ENCODE results near the gene IGLL1.
"Not testable (repeated sequence)": the region's sequence is repeated elsewhere in the genome, so short reads cannot be mapped to it uniquely, and the experiment has no call there.

The IGLL1 gene

DNA sequence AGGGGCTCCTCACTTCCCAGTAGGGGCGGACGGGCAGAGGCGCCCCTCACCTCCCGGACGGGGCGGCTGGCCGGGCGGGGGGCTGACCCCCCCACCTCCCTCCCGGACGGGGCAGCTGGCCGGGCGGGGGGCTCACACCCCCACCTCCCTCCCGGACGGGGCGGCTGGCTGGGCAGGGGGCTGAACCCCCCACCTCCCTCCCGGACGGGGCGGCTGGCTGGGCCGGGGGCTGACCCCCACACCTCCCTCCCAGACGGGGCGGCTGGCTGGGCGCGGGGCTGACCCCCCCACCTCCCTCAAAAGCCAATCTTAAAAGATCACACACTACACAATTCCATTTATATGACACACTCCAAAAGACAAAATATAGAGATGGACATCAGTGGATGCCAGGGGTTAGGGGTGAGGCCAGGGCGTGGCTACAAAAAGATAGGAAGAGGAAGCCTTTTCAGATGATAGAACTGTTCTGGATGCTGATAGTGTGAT is 19.0 kb downstream of the IGLL1 start:
- not testable (repeated sequence) for DNase-seq

DNA sequence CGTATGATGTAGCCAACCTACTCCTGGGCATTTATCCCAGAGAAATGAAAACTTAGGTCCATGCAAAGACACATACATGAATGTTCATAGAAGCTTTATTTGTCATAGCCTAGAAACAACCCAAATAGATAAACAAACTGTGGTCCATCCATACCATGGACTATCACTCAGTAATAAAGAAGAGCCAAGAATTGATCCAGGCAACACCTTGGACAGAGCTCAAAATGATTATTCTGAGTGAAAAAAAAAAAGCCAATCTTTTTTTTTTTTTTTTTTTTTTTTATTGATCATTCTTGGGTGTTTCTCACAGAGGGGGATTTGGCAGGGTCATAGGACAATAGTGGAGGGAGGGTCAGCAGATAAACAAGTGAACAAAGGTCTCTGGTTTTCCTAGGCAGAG is 19.9 kb downstream of the IGLL1 start:
- DNase-seq, result not testable (repeated sequence)

DNA sequence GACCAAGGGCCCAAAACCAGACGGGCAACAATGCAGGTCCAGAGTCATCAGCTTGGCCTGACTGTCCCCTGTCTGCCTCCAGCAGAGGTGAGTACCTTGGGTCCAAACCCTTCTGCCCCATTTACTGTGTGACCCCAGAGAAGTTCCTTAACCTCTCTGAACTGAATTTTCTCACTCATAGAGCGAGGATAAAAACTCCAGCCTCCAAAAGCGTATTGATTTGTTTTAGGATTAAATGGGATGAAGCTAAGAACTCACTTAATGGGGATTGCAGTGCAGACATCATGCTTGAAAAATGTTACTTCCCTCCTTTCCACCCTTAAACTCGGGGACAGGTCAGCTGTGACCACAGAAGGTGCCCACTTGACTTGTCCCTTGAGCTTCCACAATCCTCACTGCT is 22.6 kb downstream of the IGLL1 start:
- no peak for DNase-seq

DNA sequence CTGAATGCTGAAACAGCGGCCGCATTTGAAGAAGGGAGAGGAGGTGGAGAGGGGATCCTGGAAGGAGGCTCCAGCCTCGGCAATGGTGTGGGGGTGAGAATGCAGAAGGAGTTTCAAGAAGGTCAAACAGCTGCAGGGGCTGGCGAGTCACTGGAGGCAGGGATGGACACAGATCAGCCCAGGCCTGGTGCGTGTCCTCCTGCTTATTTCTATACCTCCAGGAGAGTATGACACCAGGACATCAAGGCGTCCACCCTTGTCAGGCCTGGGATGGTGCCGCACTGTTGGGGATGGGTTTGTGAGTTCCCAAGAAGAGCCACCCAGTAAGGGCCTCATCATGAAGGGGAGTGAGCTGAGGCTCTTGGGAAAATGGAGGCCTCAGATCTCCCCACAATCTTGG is 23.1 kb downstream of the IGLL1 start:
- no peak for DNase-seq

DNA sequence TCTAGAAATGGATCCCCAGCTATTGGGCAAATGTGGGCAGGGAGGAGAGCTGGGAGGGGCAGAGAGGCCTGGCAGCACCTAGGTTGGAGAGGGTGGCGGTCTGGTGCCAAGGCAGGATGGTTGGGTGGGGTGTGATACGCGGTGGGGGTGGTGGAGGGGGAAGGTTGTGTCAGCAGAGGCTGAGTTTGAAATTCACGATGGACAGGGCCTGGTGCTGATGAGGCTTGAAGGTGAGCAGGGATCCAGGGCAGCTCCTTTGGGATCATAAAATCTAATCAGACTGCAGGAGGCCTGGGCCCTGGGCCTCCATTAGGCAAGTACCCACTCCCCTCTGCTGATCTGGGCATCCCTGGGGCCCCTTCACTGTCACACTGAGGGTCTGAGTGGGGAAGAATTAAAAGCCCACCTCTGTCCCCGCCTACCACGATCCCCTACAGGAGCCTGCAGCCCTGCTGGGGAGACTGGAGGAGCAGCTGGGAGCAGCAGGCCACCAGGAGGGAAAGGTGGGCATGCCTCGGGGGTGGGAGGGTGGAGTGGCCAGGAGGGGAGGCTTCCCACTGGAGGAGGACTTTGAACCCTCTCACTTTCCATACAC is 24.0 kb downstream of the IGLL1 start:
- no peak for DNase-seq

DNA sequence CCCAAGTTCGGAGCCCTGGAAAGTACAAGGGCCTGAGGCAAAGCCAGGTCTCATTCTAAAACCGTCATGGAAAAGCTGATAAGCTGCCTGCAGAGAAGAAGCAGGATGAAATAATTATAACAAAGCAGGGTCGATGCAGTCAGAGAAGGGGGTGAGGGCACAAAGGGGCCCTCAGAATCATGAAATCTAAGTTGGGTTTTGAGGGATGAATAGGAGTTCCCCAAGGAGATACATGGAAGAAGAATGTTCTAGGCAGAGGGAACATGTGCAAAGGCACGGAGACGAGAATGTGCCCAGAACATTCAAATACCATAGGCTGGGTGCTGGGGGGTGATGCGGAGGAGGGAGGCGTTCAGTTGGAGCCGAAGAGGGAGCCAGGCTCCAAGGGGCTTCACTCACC is 25.0 kb downstream of the IGLL1 start:
- DNase-seq, result no peak

DNA sequence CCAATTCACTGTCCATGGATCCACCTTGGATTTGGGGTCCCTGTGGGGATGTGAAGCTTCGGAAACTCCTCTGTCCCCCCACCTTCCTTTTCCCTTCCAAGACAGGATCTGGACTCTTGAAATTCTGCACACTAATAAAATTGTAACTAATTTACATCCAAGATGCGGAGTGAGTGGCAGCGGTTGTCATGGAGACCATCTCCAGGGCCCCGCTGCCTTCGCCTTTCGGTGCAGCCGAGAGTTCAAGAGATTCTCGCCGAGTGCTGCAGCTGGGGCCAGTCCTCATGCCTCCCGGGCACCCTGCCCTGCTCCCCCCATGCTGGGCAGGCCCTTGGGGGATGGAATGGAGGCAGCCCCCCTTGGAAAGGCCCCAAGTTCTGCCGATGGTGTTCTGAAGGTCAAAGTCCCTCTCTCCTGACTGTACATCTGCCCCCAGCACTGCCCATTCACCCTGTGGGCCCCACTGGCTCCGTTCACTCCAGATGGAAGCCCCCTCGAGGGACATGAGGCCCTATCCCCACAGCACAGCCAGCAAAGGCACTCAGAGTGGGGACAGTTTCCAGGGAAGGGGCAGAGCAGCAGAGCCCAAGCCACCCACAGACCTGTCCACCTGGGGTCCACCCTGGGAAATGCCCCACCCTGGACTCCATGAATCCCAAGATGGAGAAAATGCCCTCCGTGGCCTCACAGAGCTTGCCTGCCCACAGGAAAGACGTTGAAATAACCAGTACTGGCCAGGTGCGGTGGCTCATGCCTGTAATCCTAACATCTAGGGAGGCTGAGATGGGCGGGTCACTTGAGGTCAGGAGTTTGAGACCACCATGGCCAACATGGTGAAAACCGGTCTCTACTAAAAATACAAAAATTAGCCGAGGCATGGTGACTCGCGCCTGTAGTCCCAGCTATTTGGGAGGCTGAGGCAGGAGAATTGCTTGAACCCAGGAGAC is 25.9 kb downstream of the IGLL1 start:
- no peak for DNase-seq

DNA sequence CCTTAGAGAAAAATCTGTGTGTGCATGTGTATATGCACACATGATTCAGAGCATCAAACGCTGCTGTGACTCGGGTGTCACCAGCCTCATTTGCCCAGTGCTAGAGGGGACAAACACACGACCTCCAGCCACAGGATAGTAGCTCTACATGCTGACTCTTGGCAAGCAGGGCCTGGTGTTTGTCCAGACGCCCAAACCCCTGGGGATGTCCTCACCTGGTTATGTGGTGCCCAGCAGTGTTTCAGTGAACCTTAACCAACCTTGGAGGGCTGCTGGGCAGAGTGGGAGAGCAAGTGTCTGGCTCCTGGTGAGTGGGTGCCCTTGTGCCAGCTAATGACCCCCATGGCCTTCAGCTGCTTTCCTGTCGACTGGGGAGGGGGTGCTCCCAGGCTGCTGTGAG is 26.7 kb downstream of the IGLL1 start:
- DNase-seq, result no peak

DNA sequence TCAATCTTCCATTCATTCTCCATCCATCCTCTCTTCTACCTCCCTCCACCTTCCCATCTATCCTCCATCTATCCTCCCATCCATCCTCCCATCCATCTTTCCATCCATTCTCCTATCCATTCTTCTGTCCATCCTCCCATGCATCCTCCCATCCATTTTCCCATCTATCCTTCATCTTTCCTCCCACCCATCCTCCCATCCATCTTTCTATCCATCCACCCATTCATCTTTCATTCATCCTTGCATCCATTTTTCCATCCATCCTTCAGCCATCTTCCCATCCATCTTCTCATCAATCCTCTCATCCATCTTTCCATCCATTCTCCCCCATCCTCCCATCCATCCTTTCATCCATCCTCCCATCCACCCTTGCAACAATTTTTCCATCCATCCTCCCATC is 27.5 kb downstream of the IGLL1 start:
- DNase-seq, result no peak

DNA sequence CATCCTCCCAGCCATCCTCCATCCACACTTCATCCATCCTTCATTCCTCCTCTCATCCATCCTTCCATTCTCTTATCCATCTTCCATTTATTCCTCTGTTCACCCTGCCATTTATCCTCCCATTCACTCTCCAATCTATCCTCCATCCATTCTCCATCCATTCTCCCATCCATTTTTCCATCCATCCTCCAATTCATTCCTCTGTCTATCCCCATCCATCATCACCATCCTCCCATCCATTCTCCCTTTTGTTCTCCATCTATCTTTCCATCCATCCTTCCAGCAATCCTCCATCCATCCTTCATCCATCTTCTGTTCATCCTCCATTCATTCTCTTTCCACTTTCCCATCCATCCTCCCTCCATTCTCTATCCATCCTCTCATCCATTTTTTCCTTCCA is 28.7 kb downstream of the IGLL1 start:
- DNase-seq, result no peak

DNA sequence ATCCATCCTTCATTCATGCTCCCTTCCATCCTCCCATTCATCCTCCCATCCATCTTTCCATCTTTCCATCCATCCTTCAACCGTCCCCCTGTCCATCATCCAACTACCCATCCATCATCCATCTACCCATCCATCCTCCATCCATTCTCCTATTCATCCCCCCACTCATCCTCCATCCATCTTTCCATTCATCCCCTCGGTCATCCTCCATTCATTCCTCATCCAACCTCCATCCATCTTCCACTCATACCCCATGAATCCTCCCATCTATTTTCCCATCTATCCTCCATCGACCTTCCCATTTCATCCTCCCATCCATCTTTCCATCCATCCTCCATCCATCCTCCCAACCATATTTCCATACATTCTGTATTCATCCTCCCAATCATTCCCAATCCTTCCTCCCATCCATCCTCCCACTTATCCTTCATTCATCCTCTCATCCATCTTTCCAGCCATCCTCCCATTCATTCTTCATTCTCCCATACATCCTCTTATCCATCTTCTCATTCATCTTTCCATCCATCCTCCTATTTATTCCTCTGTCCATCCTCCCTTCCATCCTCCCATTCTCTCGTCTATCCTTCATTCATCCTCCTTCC is 29.9 kb downstream of the IGLL1 start:
- no peak for DNase-seq

DNA sequence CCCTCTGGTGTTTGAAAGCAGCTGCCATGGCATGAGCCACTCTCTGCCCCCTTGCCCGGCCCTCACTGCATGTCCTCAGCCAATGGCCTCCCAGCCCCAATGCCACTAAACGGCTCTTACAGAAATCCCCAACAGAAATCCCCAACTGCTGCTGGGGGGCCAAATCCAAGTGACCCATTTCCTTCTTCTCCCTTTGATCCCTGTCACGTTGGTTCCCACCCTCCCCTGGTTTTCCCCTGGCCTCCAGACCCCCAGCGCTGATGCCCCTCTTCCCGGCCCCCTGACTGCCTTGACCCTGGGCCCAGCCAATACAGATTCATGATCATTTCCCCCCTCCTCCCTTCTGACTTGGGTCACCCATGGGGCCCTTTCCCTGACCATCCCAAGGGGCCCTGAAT is 30.9 kb downstream of the IGLL1 start:
- no peak for DNase-seq

DNA sequence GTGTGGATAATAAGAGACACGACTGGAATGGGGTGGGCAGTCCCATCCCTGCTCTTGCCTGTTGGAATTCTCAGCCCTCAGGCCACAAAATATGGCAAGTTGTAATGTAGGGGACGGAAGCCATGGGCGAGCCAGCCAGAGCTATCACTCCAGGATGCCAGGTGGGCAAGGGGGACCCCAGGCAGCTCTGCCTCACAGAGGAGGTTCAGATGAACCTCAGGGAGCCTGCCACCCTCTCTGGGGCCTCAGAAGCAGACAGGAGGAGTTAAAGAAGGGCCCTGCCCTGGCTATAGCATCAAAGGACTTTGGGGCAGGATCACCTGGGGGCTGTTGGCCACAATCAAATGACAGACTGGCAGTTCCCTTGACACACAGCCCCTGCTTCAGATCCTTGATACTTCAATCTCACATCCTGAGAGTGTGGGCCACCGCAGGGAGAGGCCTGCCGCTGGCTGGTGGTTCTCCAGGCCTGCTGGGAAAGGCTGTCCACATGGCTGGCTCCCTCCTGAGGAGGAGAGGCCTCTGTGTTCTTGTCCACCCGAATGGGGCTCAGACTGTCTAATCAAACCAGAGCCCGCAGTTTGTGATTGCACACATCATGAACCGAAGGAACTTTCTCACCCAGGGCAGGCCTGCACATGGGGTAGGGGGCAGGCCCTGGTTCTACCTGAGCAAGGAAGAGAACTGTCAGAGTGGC is 31.4 kb downstream of the IGLL1 start:
- DNase-seq, result no peak

DNA sequence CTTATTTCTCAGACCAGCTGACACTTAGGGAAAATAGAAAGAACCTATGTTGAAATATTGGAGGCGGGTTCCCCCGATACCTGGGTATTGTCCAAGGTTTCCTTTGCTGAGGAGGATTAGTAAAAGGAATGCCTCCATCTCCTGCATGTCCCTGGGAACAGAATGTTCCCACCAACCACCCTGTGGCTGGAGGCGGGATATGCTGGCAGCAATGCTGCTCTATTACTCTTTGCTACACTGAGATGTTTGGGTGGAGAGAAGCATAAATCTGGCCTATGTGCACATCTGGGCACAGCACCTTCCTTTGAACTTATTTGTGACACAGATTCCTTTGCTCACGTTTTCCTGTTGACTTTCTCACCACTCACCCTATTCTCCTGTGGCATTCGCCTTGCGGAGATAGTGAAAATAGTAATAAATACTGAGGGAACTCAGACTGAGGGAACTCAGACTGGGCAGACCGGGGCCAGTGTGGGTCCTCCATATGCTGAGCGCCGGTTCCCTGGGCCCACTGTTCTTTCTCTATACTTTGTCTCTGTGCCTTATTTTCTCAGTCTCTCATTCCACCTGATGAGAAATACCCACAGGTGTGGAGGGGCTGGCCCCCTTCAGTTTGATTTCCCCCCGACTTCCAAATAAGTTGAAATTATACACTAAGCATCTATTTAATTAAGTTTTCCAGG is 32.1 kb downstream of the IGLL1 start:
- DNase-seq, result no peak

DNA sequence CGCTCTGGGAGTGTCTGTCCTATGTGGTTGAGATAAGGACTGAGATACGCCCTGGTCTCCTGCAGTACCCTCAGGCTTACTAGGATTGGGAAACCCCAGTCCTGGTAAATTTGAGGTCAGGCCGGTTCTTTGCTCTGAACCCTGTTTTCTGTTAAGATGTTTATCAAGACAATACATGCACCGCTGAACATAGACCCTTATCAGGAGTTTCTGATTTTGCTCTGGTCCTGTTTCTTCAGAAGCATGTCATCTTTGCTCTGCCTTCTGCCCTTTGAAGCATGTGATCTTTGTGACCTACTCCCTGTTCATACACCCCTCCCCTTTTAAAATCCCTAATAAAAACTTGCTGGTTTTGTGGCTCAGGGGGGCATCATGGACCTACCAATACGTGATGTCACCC is 32.7 kb downstream of the IGLL1 start:
- DNase-seq, result not testable (repeated sequence)

DNA sequence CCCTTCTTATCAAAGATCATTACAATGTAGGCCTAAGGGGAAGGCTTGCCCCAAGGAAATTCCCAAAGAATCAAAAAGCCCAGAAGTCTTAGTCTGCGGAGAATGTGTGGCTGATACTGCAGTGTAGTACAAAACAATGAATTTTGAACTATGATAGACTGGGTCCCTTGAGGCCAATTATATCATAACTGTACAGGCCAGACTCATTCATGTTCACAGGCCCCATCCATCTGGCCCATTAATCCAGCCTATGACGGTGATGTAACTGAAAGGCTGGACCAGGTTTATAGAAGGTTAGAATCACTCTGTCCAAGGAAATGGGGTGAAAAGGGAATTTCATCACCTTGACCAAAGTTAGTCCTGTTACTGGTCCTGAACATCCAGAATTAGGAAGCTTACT is 35.2 kb downstream of the IGLL1 start:
- no peak for DNase-seq

DNA sequence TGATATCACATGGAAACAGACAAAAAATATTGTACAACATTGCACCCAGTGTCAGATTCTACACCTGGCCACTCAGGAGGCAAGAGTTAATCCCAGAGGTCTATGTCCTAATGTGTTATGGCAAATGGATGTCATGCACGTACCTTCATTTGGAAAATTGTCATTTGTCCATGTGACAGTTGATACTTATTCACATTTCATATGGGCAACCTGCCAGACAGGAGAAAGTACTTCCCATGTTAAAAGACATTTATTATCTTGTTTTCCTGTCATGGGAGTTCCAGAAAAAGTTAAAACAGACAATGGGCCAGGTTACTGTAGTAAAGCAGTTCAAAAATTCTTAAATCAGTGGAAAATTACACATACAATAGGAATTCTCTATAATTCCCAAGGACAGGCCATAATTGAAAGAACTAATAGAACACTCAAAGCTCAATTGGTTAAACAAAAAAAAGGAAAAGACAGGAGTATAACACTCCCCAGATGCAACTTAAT is 36.5 kb downstream of the IGLL1 start:
- DNase-seq, result not testable (repeated sequence)

DNA sequence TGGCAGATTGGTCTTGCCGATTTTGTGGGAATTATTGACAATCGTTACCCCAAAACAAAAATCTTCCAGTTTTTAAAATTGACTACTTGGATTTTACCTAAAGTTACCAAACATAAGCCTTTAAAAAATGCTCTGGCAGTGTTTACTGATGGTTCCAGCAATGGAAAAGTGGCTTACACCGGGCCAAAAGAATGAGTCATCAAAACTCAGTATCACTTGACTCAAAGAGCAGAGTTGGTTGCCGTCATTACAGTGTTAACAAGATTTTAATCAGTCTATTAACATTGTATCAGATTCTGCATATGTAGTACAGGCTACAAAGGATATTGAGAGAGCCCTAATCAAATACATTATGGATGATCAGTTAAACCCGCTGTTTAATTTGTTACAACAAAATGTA is 37.2 kb downstream of the IGLL1 start:
- DNase-seq, result no peak

DNA sequence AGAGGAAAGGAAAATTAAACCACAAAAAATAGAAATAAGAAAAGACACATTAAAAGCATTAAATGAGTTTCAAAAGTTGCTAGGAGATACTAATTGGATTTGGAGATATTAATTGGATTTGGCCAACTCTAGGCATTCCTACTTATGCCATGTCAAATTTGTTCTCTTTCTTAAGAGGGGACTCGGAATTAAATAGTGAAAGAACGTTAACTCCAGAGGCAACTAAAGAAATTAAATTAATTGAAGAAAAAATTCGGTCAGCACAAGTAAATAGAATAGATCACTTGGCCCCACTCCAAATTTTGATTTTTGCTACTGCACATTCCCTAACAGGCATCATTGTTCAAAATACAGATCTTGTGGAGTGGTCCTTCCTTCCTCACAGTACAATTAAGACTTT is 37.7 kb downstream of the IGLL1 start:
- not testable (repeated sequence) for DNase-seq

DNA sequence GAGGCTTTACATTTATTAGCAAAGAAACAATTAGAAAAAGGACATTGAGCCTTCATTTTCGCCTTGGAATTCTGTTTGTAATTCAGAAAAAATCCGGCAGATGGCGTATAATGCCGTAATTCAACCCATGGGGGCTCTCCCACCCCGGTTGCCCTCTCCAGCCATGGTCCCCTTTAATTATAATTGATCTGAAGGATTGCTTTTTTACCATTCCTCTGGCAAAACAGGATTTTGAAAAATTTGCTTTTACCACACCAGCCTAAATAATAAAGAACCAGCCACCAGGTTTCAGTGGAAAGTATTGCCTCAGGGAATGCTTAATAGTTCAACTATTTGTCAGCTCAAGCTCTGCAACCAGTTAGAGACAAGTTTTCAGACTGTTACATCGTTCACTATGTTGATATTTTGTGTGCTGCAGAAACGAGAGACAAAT is 38.2 kb downstream of the IGLL1 start:
- not testable (repeated sequence) for DNase-seq

DNA sequence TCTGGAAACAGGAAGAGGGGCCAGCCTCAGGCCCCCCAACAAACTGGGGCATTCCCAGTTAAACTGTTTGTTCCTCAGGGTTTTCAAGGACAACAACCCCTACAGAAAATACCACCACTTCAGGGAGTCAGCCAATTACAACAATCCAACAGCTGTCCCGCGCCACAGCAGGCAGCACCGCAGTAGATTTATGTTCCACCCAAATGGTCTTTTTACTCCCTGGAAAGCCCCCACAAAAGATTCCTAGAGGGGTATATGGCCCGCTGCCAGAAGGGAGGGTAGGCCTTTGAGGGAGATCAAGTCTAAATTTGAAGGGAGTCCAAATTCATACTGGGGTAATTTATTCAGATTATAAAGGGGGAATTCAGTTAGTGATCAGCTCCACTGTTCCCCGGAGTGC is 39.3 kb downstream of the IGLL1 start:
- DNase-seq, result not testable (repeated sequence)

DNA sequence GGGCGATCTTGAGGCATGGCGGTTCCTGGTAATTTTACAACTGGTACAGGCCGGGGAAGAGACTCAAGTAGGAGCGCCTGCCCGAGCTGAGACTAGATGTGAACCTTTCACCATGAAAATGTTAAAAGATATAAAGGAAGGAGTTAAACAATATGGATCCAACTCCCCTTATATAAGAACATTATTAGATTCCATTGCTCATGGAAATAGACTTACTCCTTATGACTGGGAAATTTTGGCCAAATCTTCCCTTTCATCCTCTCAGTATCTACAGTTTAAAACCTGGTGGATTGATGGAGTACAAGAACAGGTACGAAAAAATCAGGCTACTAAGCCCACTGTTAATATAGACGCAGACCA is 40.3 kb downstream of the IGLL1 start:
- DNase-seq, result not testable (repeated sequence)
